Thyroid gland (tissue), 4 donors: Measurements from ENCODE around the gene ZNF598.

ENCODE experiments used
- CTCF ChIP-seq, 6 experiments: fragments of 200-600 bp in 3 of 6; fragments of 450-650 bp in 3 of 6; sonication (generic) in 3 of 6; IDR thresholded peaks; one replicate each; pipeline ENCODE4 v1.5.1; 2016 to 2019; ENCODE audit warnings: antibody characterized with exemption in 6 of 6, mild to moderate bottlenecking in 2 of 6, inconsistent platforms in 1 of 6, moderate library complexity in 1 of 6
- POLR2A ChIP-seq, 2 donors: fragments of 450-650 bp; IDR thresholded peaks; one replicate each; pipeline ENCODE4 v1.6.1; 2017; ENCODE audit warnings: antibody characterized with exemption in 2 of 2, mild to moderate bottlenecking in 2 of 2, moderate library complexity in 1 of 2

- TF ChIP-seq POLR2A (IDR thresholded peaks at IDR 0.05) (no peak), CTCF (IDR thresholded peaks at IDR 0.05) (no peak)
These were observed 4.7 kb downstream of the ZNF598 start for GRCh38 chr16:2004795-2005517.
